HCT116 (cell line): Measurements from ENCODE around the gene TRH. TPM values are rescaled to one million over a fixed set of nuclear protein-coding genes. Genes with fewer than 3 reads are reported as not detected.

Source experiments
- ATAC-seq: fragments of 200-7000 bp; cut with Tn5 transposase; 2 replicates; pipeline ENCODE4 v1.9.1; 2020; ENCODE audit warnings: mild to moderate bottlenecking, moderate library complexity
- BruUV-seq: library from RNA; stranded (reverse); fragments of 400-500 nt; replicated peaks from 2 replicates; lab custom pipeline; 2021; lab: Mats Ljungman, UMichigan
- CTCF ChIA-PET: fragments of 300-600 bp; sonication (Branson Sonifier 250); formaldehyde crosslinking; loops from one replicate; lab custom pipeline; 2021; ENCODE audit warnings: antibody characterized with exemption; lab: Charles Lee
- POLR2A ChIA-PET: fragments of 300-600, 350-600 bp; sonication (Branson Sonifier 250); formaldehyde crosslinking; loops from one replicate; lab custom pipeline; 2021; ENCODE audit warnings: antibody characterized with exemption; lab: Charles Lee
- RAD21 ChIA-PET, 2 experiments: fragments of 300-600 bp; sonication (Branson Sonifier 250); formaldehyde crosslinking; loops; one replicate each; lab custom pipeline; 2023; ENCODE audit warnings: low total read pairs in 2 of 2; ENCODE audit not compliant: uncharacterized antibody in 2 of 2, unreplicated experiment in 2 of 2, low non-redundant PET in 1 of 2; lab: Charles Lee
- DNase-seq: peaks from one replicate; pipeline ENCODE4 v3.0.0-alpha.2; 2010; ENCODE audit warnings: low read depth, low spot score
- H2AFZ ChIP-seq: fragments of 200-600 bp; shearing (Covaris generic), sonication (generic); 2 replicates; pipeline ENCODE4 v1.6.1; 2017; ENCODE audit warnings: low read depth, mixed run types, mixed read lengths, antibody characterized with exemption, low read length; ENCODE audit not compliant: poor library complexity, severe bottlenecking
- H3K27ac ChIP-seq: 2 replicates; pipeline ENCODE4 v1.5.1; 2012; ENCODE audit warnings: low read depth, low read length
- H3K27me3 ChIP-seq: fragments of 200-600 bp; sonication (generic); 2 replicates; pipeline ENCODE4 v1.6.1; 2016; ENCODE audit warnings: mixed run types, low read length, mixed read lengths; ENCODE audit not compliant: insufficient read depth
- H3K36me3 ChIP-seq, 2 experiments: fragments of 200-500 bp in 1 of 2; fragments of 200-600 bp in 1 of 2; sonication (Bioruptor generic) in 1 of 2; sonication (generic) in 1 of 2; 2 replicates each; pipeline versions ENCODE4 v1.5.1 to v1.6.1; 2014 to 2016; ENCODE audit warnings: low read length in 2 of 2, inconsistent platforms in 1 of 2, mixed read lengths in 1 of 2, mixed run types in 1 of 2; ENCODE audit not compliant: insufficient read depth in 2 of 2, control insufficient read depth in 1 of 2
- H3K4me1 ChIP-seq, 2 experiments: fragments of 200-600 bp in 1 of 2; sonication (generic) in 1 of 2; 2 replicates each; pipeline versions ENCODE4 v1.5.1 to v1.6.1; 2012 to 2017; ENCODE audit warnings: low read length in 2 of 2, inconsistent platforms in 1 of 2, mild to moderate bottlenecking in 1 of 2, mixed read lengths in 1 of 2, mixed run types in 1 of 2, moderate library complexity in 1 of 2; ENCODE audit not compliant: insufficient read depth in 2 of 2, control insufficient read depth in 1 of 2
- H3K4me2 ChIP-seq: fragments of 200-600 bp; sonication (generic); 2 replicates; pipeline ENCODE4 v1.6.1; 2017; ENCODE audit warnings: mixed run types, low read length, mixed read lengths
- H3K4me3 ChIP-seq, 2 experiments: fragments of 200-600 bp in 1 of 2; sonication (generic) in 1 of 2; replicated peaks in 1 of 2; 2 replicates each; pipeline ENCODE4 v1.5.1; 2011 to 2016; ENCODE audit warnings: low read length in 2 of 2, control low read depth in 1 of 2, low read depth in 1 of 2, mild to moderate bottlenecking in 1 of 2, mixed read lengths in 1 of 2, mixed run types in 1 of 2
- H3K79me2 ChIP-seq: fragments of 200-600 bp; sonication (generic); 2 replicates; pipeline ENCODE4 v1.6.1; 2017; ENCODE audit warnings: mild to moderate bottlenecking, mixed run types, low read length, moderate library complexity, mixed read lengths; ENCODE audit not compliant: insufficient read depth
- H3K9ac ChIP-seq: fragments of 200-600 bp; sonication (generic); 2 replicates; pipeline ENCODE4 v1.6.1; 2016; ENCODE audit warnings: low read length, mixed read lengths
- H3K9me2 ChIP-seq: fragments of 200-600 bp; sonication (generic), shearing (Covaris generic); 2 replicates; pipeline ENCODE4 v1.6.1; 2017; ENCODE audit warnings: mixed run types, mild to moderate bottlenecking, moderate library complexity; ENCODE audit not compliant: insufficient read depth
- H3K9me3 ChIP-seq, 2 experiments: fragments of 200-500 bp in 1 of 2; fragments of 200-600 bp in 1 of 2; sonication (Bioruptor generic) in 1 of 2; sonication (generic) in 1 of 2; 2 replicates each; pipeline ENCODE4 v1.6.1; 2014 to 2017; ENCODE audit warnings: low read length in 2 of 2, mixed read lengths in 2 of 2, inconsistent platforms in 1 of 2, low read depth in 1 of 2, mild to moderate bottlenecking in 1 of 2, mixed run types in 1 of 2, moderate library complexity in 1 of 2; ENCODE audit not compliant: control insufficient read depth in 1 of 2, insufficient read depth in 1 of 2
- H4K20me1 ChIP-seq: fragments of 200-600 bp; sonication (generic), shearing (Covaris generic); 2 replicates; pipeline ENCODE4 v1.6.1; 2017; ENCODE audit warnings: mixed run types, mild to moderate bottlenecking, moderate library complexity; ENCODE audit not compliant: insufficient read depth
- ATF3 ChIP-seq: IDR thresholded peaks from 2 replicates; pipeline ENCODE4 v1.6.1; 2012
- CBX3 ChIP-seq: IDR thresholded peaks from 2 replicates; pipeline ENCODE4 v1.6.1; 2012; ENCODE audit warnings: low read depth
- CTCF ChIP-seq, 3 experiments: fragments of 200-600 bp in 1 of 3; sonication (generic) in 1 of 3; IDR thresholded peaks in 2 of 3; conservative IDR thresholded peaks in 1 of 3; 2 replicates each; pipeline ENCODE4 v1.5.1; 2012 to 2017; ENCODE audit warnings: low read depth in 2 of 3, low read length in 2 of 3, antibody characterized with exemption in 1 of 3, borderline replicate concordance in 1 of 3, control low read depth in 1 of 3, mild to moderate bottlenecking in 1 of 3, mixed read lengths in 1 of 3, mixed run types in 1 of 3, moderate library complexity in 1 of 3; ENCODE audit not compliant: insufficient read depth in 1 of 3
- EGR1 ChIP-seq: IDR thresholded peaks from 2 replicates; pipeline ENCODE4 v1.6.1; 2012; ENCODE audit warnings: low read depth
- EZH2 ChIP-seq: fragments of 200-600 bp; sonication (generic); IDR thresholded peaks from 2 replicates; pipeline ENCODE4 v1.6.1; 2017; ENCODE audit warnings: antibody characterized with exemption, mixed run types
- FOSL1 ChIP-seq: IDR thresholded peaks from 2 replicates; pipeline ENCODE4 v1.6.1; 2012; ENCODE audit warnings: low read depth
- JUND ChIP-seq: IDR thresholded peaks from 2 replicates; pipeline ENCODE4 v1.6.1; 2012
- MAX ChIP-seq: IDR thresholded peaks from 2 replicates; pipeline ENCODE4 v1.6.1; 2012
- POLR2A ChIP-seq: IDR thresholded peaks from 2 replicates; pipeline ENCODE4 v1.7.0; 2011; ENCODE audit warnings: borderline replicate concordance; ENCODE audit not compliant: insufficient read depth, insufficient read length; ENCODE audit errors: extremely low read depth
- POLR2AphosphoS5 ChIP-seq: IDR thresholded peaks from 2 replicates; pipeline ENCODE4 v1.6.1; 2011; ENCODE audit warnings: mild to moderate bottlenecking, low read depth, low read length, moderate library complexity
- RAD21 ChIP-seq: IDR thresholded peaks from 2 replicates; pipeline ENCODE4 v1.6.1; 2012; ENCODE audit warnings: low read depth, mild to moderate bottlenecking
- REST ChIP-seq: IDR thresholded peaks from 2 replicates; pipeline ENCODE4 v1.6.1; 2012; ENCODE audit warnings: low read depth
- SIN3A ChIP-seq: IDR thresholded peaks from 2 replicates; pipeline ENCODE4 v1.6.1; 2012; ENCODE audit warnings: low read depth
- SP1 ChIP-seq: IDR thresholded peaks from 2 replicates; pipeline ENCODE4 v1.6.1; 2012; ENCODE audit warnings: low read depth
- SRF ChIP-seq: IDR thresholded peaks from 2 replicates; pipeline ENCODE4 v1.6.1; 2012; ENCODE audit warnings: low read depth
- ZFX ChIP-seq: fragments of 450-650 bp; IDR thresholded peaks from 2 replicates; pipeline ENCODE4 v1.6.1; 2017
- ZNF274 ChIP-seq: fragments of 200-500 bp; sonication (Bioruptor generic); IDR thresholded peaks from 2 replicates; pipeline ENCODE4 v1.6.1; 2014; ENCODE audit warnings: mild to moderate bottlenecking, low read depth, low read length, inconsistent platforms
- intact Hi-C: fragments of 100-400 bp; cut with micrococcal nuclease; formaldehyde crosslinking; loops from 2 replicates; pipeline ENCODE4 v1.10.0; 2022
- total RNA-seq: library from RNA; stranded (reverse); gene quantifications from one replicate; pipeline ENCODE4 v1.2.1, GENCODE V29; 2021; ENCODE audit not compliant: unreplicated experiment

Gene TRH
- total RNA-seq, 1 experiment from 2014 or later, result not detected

GRCh38 chr3:129966876-129967275, 7.6 kb upstream of the TRH start (continued):
- TF ChIP-seq REST (no peak), SRF (no peak), CBX3 (no peak), EGR1 (no peak), ZFX (no peak), ATF3 (no peak)
- TF ChIP-seq, all 23 proteins: peak for 0

- Histone ChIP-seq H2AFZ (no peak overlapping the region), H3K4me2 (no peak overlapping the region), H3K27ac (no peak overlapping the region), H3K4me3 (no peak overlapping the region), H3K4me1 (no peaks in the 10 kb centered on the region), H4K20me1 (no peaks in the 10 kb centered on the region), H3K79me2 (no peaks in the 10 kb centered on the region), H3K9me3 (no peaks in the 10 kb centered on the region), H3K9ac (no peak overlapping the region), H3K27me3 (no peaks in the 10 kb centered on the region), H3K9me2 (no peaks in the 10 kb centered on the region), H3K36me3 (no peaks in the 10 kb centered on the region)
- ChIA-PET CTCF (no interaction called here), POLR2A (no interaction called here), RAD21 (interaction anchor here in 1 of 2 experiments (0.6 kb wide), 1 partner anchor 998 kb away, joined by 3 read pairs; no protein-coding TSS in a partner anchor)
- no peak for DNase-seq
- intact Hi-C loops, result no loop called here
- BruUV-seq, result no TSS peak
- no peak for ATAC-seq
- TF ChIP-seq SRF (no peak), CTCF (IDR thresholded peaks at IDR 0.05 in 2 of 3, conservative IDR thresholded peaks at IDR 0.05 in 1 of 3; ENCODE audit: borderline replicate concordance in 1 of 3, insufficient read depth in 1 of 3, low read depth in 2 of 3, low read length in 2 of 3) (no peak), POLR2A (no peak), ATF3 (no peak), ZNF274 (no peak), SP1 (no peak), SIN3A (no peak), MAX (no peak), FOSL1 (no peak), RAD21 (no peak), POLR2AphosphoS5 (no peak), EGR1 (no peak), REST (no peak), EZH2 (no peak), ZFX (no peak), JUND (no peak)
Measured at GRCh38 chr3:129967761-129968160, 6.8 kb upstream of the TRH start.
